HepG2 (cell line): ENCODE results near the gene RTN3.
"Not testable (repeated sequence)": the region's sequence is repeated elsewhere in the genome, so short reads cannot be mapped to it uniquely, and the experiment has no call there.

Experiments
- ATF3 ChIP-seq: sonication (generic); formaldehyde crosslinking; IDR thresholded peaks from 2 replicates; pipeline ENCODE4 v1.4.0; 2020; ENCODE audit warnings: missing genetic modification reagents
- CTCF ChIP-seq: sonication (generic); formaldehyde crosslinking; IDR thresholded peaks from 2 replicates; pipeline ENCODE4 v1.5.0; 2020; ENCODE audit warnings: mild to moderate bottlenecking, missing genetic modification reagents, moderate library complexity
- ZNF225 ChIP-seq: sonication (generic); formaldehyde crosslinking; IDR thresholded peaks from 2 replicates; pipeline ENCODE4 v1.4.0; 2020; ENCODE audit warnings: mild to moderate bottlenecking, missing genetic modification reagents
- ZNF792 ChIP-seq: IDR thresholded peaks from 2 replicates; pipeline ENCODE4 v1.6.1; 2016

- not testable (repeated sequence) for TF ChIP-seq ATF3 (CRISPR knock-in tag); ZNF225 (CRISPR knock-in tag); ZNF792; CTCF (CRISPR knock-in tag)
Measured at GRCh38 chr11:63771741-63772318, 90.5 kb downstream of the RTN3 start.
